HepG2 (cell line): ENCODE data around the gene TAF3. TPM values are rescaled to one million over a fixed set of nuclear protein-coding genes. Genes with fewer than 3 reads are reported as not detected.

Experiments
- ATAC-seq: fragments of 200-7000 bp; cut with Tn5 transposase; 3 replicates; pipeline ENCODE4 v1.9.1; 2020; ENCODE audit warnings: mild to moderate bottlenecking, moderate library complexity
- BruUV-seq: library from RNA; stranded (reverse); fragments of 400-500 nt; replicated peaks from 2 replicates; lab custom pipeline; 2021; lab: Mats Ljungman, UMichigan
- CTCF ChIA-PET: fragments of 300-600 bp; formaldehyde crosslinking; extraction: SDS; loops from one replicate; lab custom pipeline; 2021; ENCODE audit warnings: low total read pairs, inconsistent platforms, low intra/inter-chr PET ratio; lab: Yijun Ruan, JAX
- POLR2A ChIA-PET: fragments of 350-600 bp; sonication (Branson Sonifier 250); formaldehyde crosslinking; loops from one replicate; lab custom pipeline; 2020; ENCODE audit warnings: antibody characterized with exemption, inconsistent platforms; lab: Yijun Ruan, JAX
- DNase-seq: peaks from one replicate; pipeline ENCODE4 v3.0.0-alpha.2; 2015; ENCODE audit warnings: low spot score
- FAIRE-seq: peaks from 3 replicates; lab custom pipeline; 2011; peaks lifted over from hg19 to GRCh38; lab: Jason Lieb, UNC
- H2AFZ ChIP-seq: one replicate; pipeline ENCODE4 v1.6.1; 2011; ENCODE audit warnings: low read length, inconsistent platforms
- H3K27ac ChIP-seq: fragments of 300-600 bp; 3 replicates; pipeline ENCODE4 v1.8.0; 2011; ENCODE audit warnings: mixed run types, mild to moderate bottlenecking, mixed read lengths, low read length, inconsistent platforms; ENCODE audit not compliant: insufficient read depth; ENCODE audit errors: extremely low read length
- H3K27me3 ChIP-seq, 2 experiments: fragments of 200-600 bp in 1 of 2; 2 replicates in 1 of 2; 3 replicates in 1 of 2; pipeline versions ENCODE4 v1.6.0 to v1.8.0; 2011; ENCODE audit warnings: low read length in 2 of 2, mild to moderate bottlenecking in 2 of 2, moderate library complexity in 2 of 2, inconsistent platforms in 1 of 2; ENCODE audit not compliant: insufficient read depth in 2 of 2, control insufficient read depth in 1 of 2
- H3K36me3 ChIP-seq, 2 experiments: fragments of 200-600 bp in 1 of 2; replicated peaks in 1 of 2; 2 replicates in 1 of 2; 3 replicates in 1 of 2; pipeline versions ENCODE4 v1.5.1 to v1.8.0; 2011; ENCODE audit warnings: low read length in 2 of 2, inconsistent platforms in 1 of 2; ENCODE audit not compliant: insufficient read depth in 2 of 2, control insufficient read depth in 1 of 2
- H3K4me1 ChIP-seq: 2 replicates; pipeline ENCODE4 v1.5.1; 2012; ENCODE audit warnings: low read length, inconsistent platforms; ENCODE audit not compliant: insufficient read depth
- H3K4me2 ChIP-seq: 2 replicates; pipeline ENCODE4 v1.6.0; 2011; ENCODE audit warnings: low read depth, low read length, inconsistent platforms
- H3K4me3 ChIP-seq, 3 experiments: fragments of 200-600 bp in 1 of 3; sonication (generic), shearing (Covaris generic) in 1 of 3; replicated peaks in 1 of 3; 2 replicates each; pipeline ENCODE4 v1.5.1; 2011 to 2016; ENCODE audit warnings: low read length in 3 of 3, inconsistent platforms in 2 of 3, low read depth in 2 of 3, mild to moderate bottlenecking in 2 of 3, control low read depth in 1 of 3, mixed read lengths in 1 of 3; ENCODE audit not compliant: insufficient read depth in 1 of 3
- H3K79me2 ChIP-seq: one replicate; pipeline ENCODE4 v1.6.1; 2011; ENCODE audit warnings: low read length, inconsistent platforms; ENCODE audit not compliant: insufficient read depth
- H3K9ac ChIP-seq: 2 replicates; pipeline ENCODE4 v1.6.0; 2011; ENCODE audit warnings: mild to moderate bottlenecking, low read depth, low read length, inconsistent platforms; ENCODE audit not compliant: insufficient read depth
- H3K9me3 ChIP-seq: 2 replicates; pipeline ENCODE4 v1.5.1; 2012; ENCODE audit warnings: mild to moderate bottlenecking, low read length
- H4K20me1 ChIP-seq: 2 replicates; pipeline ENCODE4 v1.6.0; 2011; ENCODE audit warnings: inconsistent platforms, mild to moderate bottlenecking, low read length, moderate library complexity; ENCODE audit not compliant: insufficient read depth
- BRD4 ChIP-seq: sonication (generic); formaldehyde crosslinking; IDR thresholded peaks from 2 replicates; pipeline ENCODE4 v1.4.0; 2020; ENCODE audit warnings: missing genetic modification reagents
- MYC ChIP-seq: sonication (generic); formaldehyde crosslinking; IDR thresholded peaks from 2 replicates; pipeline ENCODE4 v1.9.0; 2021; ENCODE audit warnings: missing genetic modification reagents, borderline replicate concordance
- ONECUT2 ChIP-seq: sonication (generic); formaldehyde crosslinking; IDR thresholded peaks from 2 replicates; pipeline ENCODE4 v1.4.0; 2020; ENCODE audit warnings: missing genetic modification reagents
- TFDP1 ChIP-seq: IDR thresholded peaks from 2 replicates; pipeline ENCODE4 v1.6.1; 2016; ENCODE audit warnings: missing compliant biosample characterization, missing genetic modification reagents, borderline replicate concordance
- ZNF260 ChIP-seq: sonication (generic); formaldehyde crosslinking; IDR thresholded peaks from 2 replicates; pipeline ENCODE4 v1.4.0; 2020; ENCODE audit warnings: missing genetic modification reagents, low read depth, mild to moderate bottlenecking, borderline replicate concordance
- ZNF337 ChIP-seq: sonication (generic); formaldehyde crosslinking; IDR thresholded peaks from 2 replicates; pipeline ENCODE4 v1.5.1; 2020; ENCODE audit warnings: missing genetic modification reagents, low read depth, mild to moderate bottlenecking, borderline replicate concordance
- WGBS: methylation state at CpG from one replicate; pipeline ENCODE4 v1.1.6; 2017; ENCODE audit warnings: low lambda C conversion rate; 5-methylcytosine and 5-hydroxymethylcytosine counted together
- in situ Hi-C: cut with HindIII; loops from 2 replicates; pipeline ENCODE4 v1.10.0; 2017; ENCODE audit warnings: low pct_unique_long_range_greater_than_20kb; ENCODE audit not compliant: extremely low pct_ligation_motif_present
- intact Hi-C: fragments of 100-400 bp; cut with micrococcal nuclease; formaldehyde crosslinking; loops from one replicate; pipeline ENCODE4 v1.10.0; 2022; ENCODE audit not compliant: unreplicated experiment
- polyA plus RNA-seq, 8 experiments: library from polyadenylated mRNA; depleted of rRNA in 3 of 8; stranded (reverse) in 7 of 8; unstranded in 1 of 8; fragments of >200 nt; fragmentation: Illumina TruSeq in 4 of 8; extraction: Trizol in 4 of 8; gene quantifications; 2 replicates each; pipeline versions ENCODE4 v1.2.1 to v1.2.3, GENCODE V29; 2011 to 2016; ENCODE audit warnings: low read depth in 4 of 8, missing spikeins in 1 of 8, mixed read lengths in 1 of 8; ENCODE audit not compliant: insufficient read depth in 1 of 8
- total RNA-seq, 5 experiments: library from RNA; depleted of rRNA; stranded (reverse); fragments of >200 nt; fragmentation: Illumina TruSeq; extraction: Trizol; gene quantifications; 2 replicates each; pipeline ENCODE4 v1.2.3, GENCODE V29; 2016; ENCODE audit warnings: low read depth in 1 of 5

TAF3 gene
- total and polyA plus RNA-seq, 2 of the 13 experiments (the other 11 are each of a cell fraction or from before 2014, with no cell fraction given): 1.7 to 2.9 TPM

- no peak for TF ChIP-seq TFDP1 (CRISPR knock-in tag)
These were observed 90.4 kb downstream of the TAF3 start (continued) for GRCh38 chr10:7908541-7909210.

- DNase-seq: no peak
- Histone ChIP-seq H3K27me3 (no peaks in the 10 kb centered on the region), H3K4me3 (no peak overlapping the region), H4K20me1 (no peaks in the 10 kb centered on the region), H3K9ac (no peak overlapping the region), H3K79me2 (peaks cover 2% of the 10 kb centered on the region), H2AFZ (no peak overlapping the region), H3K9me3 (no peaks in the 10 kb centered on the region), H3K36me3 (no peaks in the 10 kb centered on the region), H3K4me2 (no peak overlapping the region), H3K27ac (no peak overlapping the region), H3K4me1 (peaks cover 15% of the 10 kb centered on the region)
- BruUV-seq: no TSS peak
- CTCF ChIA-PET: no interaction called here
- intact Hi-C loops (no loop called here), in situ Hi-C loops (no loop called here)
- no peak for FAIRE-seq
- POLR2A ChIA-PET: no interaction called here
- ATAC-seq: no peak
- 100% methylated on average over 3 of the region's 3 CpGs for WGBS
- TF ChIP-seq MYC (CRISPR knock-in tag) (no peak), ZNF260 (CRISPR knock-in tag) (no peak), BRD4 (CRISPR knock-in tag) (no peak), ONECUT2 (CRISPR knock-in tag) (no peak), ZNF337 (no peak)
These were observed 95.0 kb downstream of the TAF3 start for GRCh38 chr10:7913126-7913872.
